ENCODE results near the gene INTS3. TPM values are rescaled to one million over a fixed set of nuclear protein-coding genes. Genes with fewer than 3 reads are reported as not detected.
A peak's percentile ranks its signal among the peaks of the same experiment; 100 is the strongest.
"Not testable (repeated sequence)": the region's sequence is repeated elsewhere in the genome, so short reads cannot be mapped to it uniquely, and the experiment has no call there.

Gene INTS3
- polyA plus RNA-seq, 10 donors = 31.4 to 60.0 (median 39.8) TPM

GRCh38 chr1:153750026-153750995 lies 22.5 kb downstream of the INTS3 start:
- no peak for DNase-seq

- DNase-seq = no peak
Observed at GRCh38 chr1:153752072-153752471, 24.2 kb downstream of the INTS3 start.

- no peak for DNase-seq
Observed at GRCh38 chr1:153752571-153753195, 24.8 kb downstream of the INTS3 start.

GRCh38 chr1:153754266-153754665 lies 26.4 kb downstream of the INTS3 start:
- DNase-seq = no peak

- no peak for DNase-seq
Observed at GRCh38 chr1:153760440-153760839, 32.6 kb downstream of the INTS3 start.

GRCh38 chr1:153763365-153764225 lies 35.7 kb downstream of the INTS3 start:
- no peak for DNase-seq

GRCh38 chr1:153764310-153764709 lies 36.5 kb downstream of the INTS3 start:
- no peak for DNase-seq

- DNase-seq = not testable (repeated sequence)
Observed at GRCh38 chr1:153766663-153767062, 38.8 kb downstream of the INTS3 start.

GRCh38 chr1:153767519-153767918 lies 39.7 kb downstream of the INTS3 start:
- no peak for DNase-seq

GRCh38 chr1:153768316-153769181 lies 40.7 kb downstream of the INTS3 start:
- no peak for DNase-seq

GRCh38 chr1:153769221-153769620 lies 41.4 kb downstream of the INTS3 start:
- DNase-seq = no peak

GRCh38 chr1:153770797-153771196 lies 42.9 kb downstream of the INTS3 start:
- no peak for DNase-seq

GRCh38 chr1:153771261-153771660 lies 43.4 kb downstream of the INTS3 start:
- peak in 1 of 3 donors; percentile 41 for DNase-seq

- peak in 2 of 3 donors; percentile 44 to 68 for DNase-seq
Observed at GRCh38 chr1:153771841-153772593, 44.2 kb downstream of the INTS3 start.

- peak in 1 of 3 donors; percentile 62 for DNase-seq
Observed at GRCh38 chr1:153773096-153773921, 45.5 kb downstream of the INTS3 start.

GRCh38 chr1:153774026-153774595 lies 46.3 kb downstream of the INTS3 start:
- DNase-seq = peak in 1 of 3 donors; percentile 51

GRCh38 chr1:153774780-153775457 lies 47.1 kb downstream of the INTS3 start, which contains the start of gene SLC27A3:
TSS of gene SLC27A3 (plus strand) at chr1:153775407. CDS start at chr1:153775498, 91 bp downstream.
- peak; percentile 69 to 95 (median 88) for DNase-seq
